ENCODE measurements around the gene TNFRSF1B.

- TF ChIP-seq CTCF (IDR thresholded peaks at IDR 0.05) (no peak), POLR2AphosphoS5 (IDR thresholded peaks at IDR 0.05) (no peak)
These were observed 36.2 kb upstream of the TNFRSF1B start for GRCh38 chr1:12130466-12131130.
